Body of pancreas (tissue), 4 donors: ENCODE results near the gene BEND5. TPM values are rescaled to one million over a fixed set of nuclear protein-coding genes. Genes with fewer than 3 reads are reported as not detected.

Source experiments
- ATAC-seq: fragments of 150-250 bp; one replicate; pipeline ENCODE4 v1.9.1; 2016
- DNase-seq, 4 donors: peaks; one replicate each; pipeline ENCODE4 v3.0.0-alpha.2; 2019
- H3K27ac ChIP-seq, 4 donors: fragments of 200-600 bp; sonication (generic); 1 replicate in 3 of 4; 2 replicates in 1 of 4; pipeline versions ENCODE4 v1.5.1 to v1.6.1; 2016 to 2019; ENCODE audit warnings: mild to moderate bottlenecking in 1 of 4, mixed read lengths in 1 of 4, moderate library complexity in 1 of 4
- H3K27me3 ChIP-seq, 2 donors: fragments of 200-600 bp; sonication (generic); one replicate each; pipeline ENCODE4 v1.6.0; 2016; ENCODE audit warnings: mild to moderate bottlenecking in 1 of 2
- H3K36me3 ChIP-seq, 2 donors: fragments of 200-600 bp; sonication (generic); replicated peaks in 1 of 2; 2 replicates each; pipeline ENCODE4 v1.5.1; 2016; ENCODE audit warnings: low read depth in 2 of 2; ENCODE audit not compliant: insufficient read depth in 1 of 2
- H3K4me1 ChIP-seq: fragments of 200-600 bp; sonication (generic); one replicate; pipeline ENCODE4 v1.6.0; 2016
- H3K4me3 ChIP-seq, 2 donors: fragments of 200-600 bp; sonication (generic); 1 replicate in 1 of 2; 2 replicates in 1 of 2; pipeline ENCODE4 v1.5.1; 2016 to 2019
- H3K9me3 ChIP-seq, 3 donors: fragments of 200-600 bp; sonication (generic); 1 replicate in 2 of 3; 2 replicates in 1 of 3; pipeline ENCODE4 v1.5.1; 2016
- POLR2A ChIP-seq, 3 donors: fragments of 450-650 bp; IDR thresholded peaks; one replicate each; pipeline ENCODE4 v1.6.1; 2016; ENCODE audit warnings: antibody characterized with exemption in 3 of 3, mild to moderate bottlenecking in 2 of 3
- WGBS, 2 donors: methylation state at CpG; one replicate each; pipeline ENCODE4 v1.1.5; 2017; 5-methylcytosine and 5-hydroxymethylcytosine counted together
- intact Hi-C: fragments of 100-400 bp; cut with DNase I; formaldehyde crosslinking; loops from one replicate; pipeline ENCODE4 v1.15.1; 2023
- total RNA-seq, 2 donors: library from RNA; depleted of rRNA; stranded (reverse); fragments of >200 nt; gene quantifications; one replicate each; pipeline ENCODE4 v1.1.0, GENCODE V29; 2016
- TF ChIP-seq, protein P1 (sequence below), 7 experiments: fragments of 450-650 bp in 4 of 7; fragments of 200-600 bp in 3 of 7; sonication (generic) in 3 of 7; IDR thresholded peaks; one replicate each; pipeline ENCODE4 v1.5.1; 2016 to 2019; ENCODE audit warnings: antibody characterized with exemption in 7 of 7

Gene BEND5
- total RNA-seq, 2 donors from 2014 or later = 2.3 to 8.6 TPM

DNA sequence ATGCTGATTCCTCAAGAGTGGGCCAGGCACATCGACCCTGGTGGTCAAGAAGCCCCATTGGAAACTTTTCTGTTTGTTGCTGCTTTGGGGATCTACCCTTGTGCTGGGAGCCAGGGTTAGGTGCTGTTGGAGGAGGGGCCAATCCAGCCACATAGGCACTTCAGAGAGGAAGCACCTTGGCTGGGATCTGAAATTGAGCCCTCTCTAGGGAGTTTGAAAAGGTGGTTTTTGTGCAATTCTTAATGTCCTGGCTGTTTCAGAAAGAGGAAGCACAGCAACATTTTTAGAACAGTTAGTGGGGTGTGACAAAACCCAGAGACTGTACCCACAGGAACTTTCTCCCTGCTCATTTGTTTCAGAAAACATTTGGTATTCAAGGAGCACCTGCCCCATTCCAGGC lies 17.2 kb upstream of the BEND5 start:
- Histone ChIP-seq H3K4me1 (no peaks in the 10 kb centered on the region), H3K27me3 (no peaks in the 10 kb centered on the region), H3K36me3 (no peaks in the 10 kb centered on the region), H3K27ac (no peak overlapping the region), H3K9me3 (no peaks in the 10 kb centered on the region), H3K4me3 (no peak overlapping the region)
- intact Hi-C loops = no loop called here
- DNase-seq = no peak
- no peak for TF ChIP-seq POLR2A (IDR thresholded peaks at IDR 0.05)
- WGBS, 2 donors = 42 to 55% methylated on average over 1 of the region's 1 CpG
- no peak for ATAC-seq

DNA sequence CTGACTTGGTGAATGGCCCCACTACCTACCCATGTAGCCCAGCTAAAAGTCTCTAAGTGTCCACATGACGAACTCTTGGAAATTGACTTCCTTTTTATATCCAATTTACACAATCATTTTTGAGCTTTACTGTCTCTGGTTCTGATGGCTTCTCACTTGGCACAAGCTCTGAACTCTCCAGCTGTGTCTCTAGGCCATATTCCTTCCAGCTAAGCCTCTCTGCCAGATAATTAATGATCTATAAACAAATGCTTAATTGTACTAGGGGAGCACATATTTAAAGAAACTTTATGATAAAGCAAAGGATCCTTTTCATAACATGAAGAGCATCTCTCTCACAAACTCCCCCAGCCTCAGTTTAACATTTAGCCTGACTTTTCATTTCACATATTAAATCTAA lies 16.3 kb upstream of the BEND5 start:
- intact Hi-C loops = no loop called here
- Histone ChIP-seq H3K36me3 (no peaks in the 10 kb centered on the region), H3K4me3 (no peak overlapping the region), H3K27me3 (no peaks in the 10 kb centered on the region), H3K27ac (no peak overlapping the region), H3K9me3 (no peaks in the 10 kb centered on the region), H3K4me1 (no peaks in the 10 kb centered on the region)
- ATAC-seq (no peak), DNase-seq (no peak)
- WGBS, 2 donors = 55 to 58% methylated on average over 1 of the region's 1 CpG
- TF ChIP-seq, protein P1, sequence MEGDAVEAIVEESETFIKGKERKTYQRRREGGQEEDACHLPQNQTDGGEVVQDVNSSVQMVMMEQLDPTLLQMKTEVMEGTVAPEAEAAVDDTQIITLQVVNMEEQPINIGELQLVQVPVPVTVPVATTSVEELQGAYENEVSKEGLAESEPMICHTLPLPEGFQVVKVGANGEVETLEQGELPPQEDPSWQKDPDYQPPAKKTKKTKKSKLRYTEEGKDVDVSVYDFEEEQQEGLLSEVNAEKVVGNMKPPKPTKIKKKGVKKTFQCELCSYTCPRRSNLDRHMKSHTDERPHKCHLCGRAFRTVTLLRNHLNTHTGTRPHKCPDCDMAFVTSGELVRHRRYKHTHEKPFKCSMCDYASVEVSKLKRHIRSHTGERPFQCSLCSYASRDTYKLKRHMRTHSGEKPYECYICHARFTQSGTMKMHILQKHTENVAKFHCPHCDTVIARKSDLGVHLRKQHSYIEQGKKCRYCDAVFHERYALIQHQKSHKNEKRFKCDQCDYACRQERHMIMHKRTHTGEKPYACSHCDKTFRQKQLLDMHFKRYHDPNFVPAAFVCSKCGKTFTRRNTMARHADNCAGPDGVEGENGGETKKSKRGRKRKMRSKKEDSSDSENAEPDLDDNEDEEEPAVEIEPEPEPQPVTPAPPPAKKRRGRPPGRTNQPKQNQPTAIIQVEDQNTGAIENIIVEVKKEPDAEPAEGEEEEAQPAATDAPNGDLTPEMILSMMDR (IDR thresholded peaks at IDR 0.05) = no peak
- no peak for TF ChIP-seq POLR2A (IDR thresholded peaks at IDR 0.05)

DNA sequence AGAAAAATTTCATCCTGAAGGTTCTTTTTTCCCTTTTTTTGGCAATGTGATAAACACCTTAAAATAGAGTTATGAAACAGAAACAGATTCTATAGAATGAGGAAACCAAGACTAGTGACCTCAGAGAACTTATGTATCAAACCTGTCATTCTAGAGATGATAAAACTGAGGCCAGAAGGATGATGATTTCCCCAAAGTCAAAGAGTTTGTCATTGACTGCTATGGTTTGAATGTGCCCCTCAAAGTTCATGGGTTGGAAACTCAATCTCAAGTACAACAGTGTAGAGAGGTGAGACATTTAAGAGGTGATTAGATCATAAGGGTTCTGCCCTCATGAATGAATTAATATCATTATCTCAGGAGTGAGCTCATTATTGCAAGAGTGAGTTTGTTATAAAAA lies 13.7 kb upstream of the BEND5 start:
- no peak for TF ChIP-seq POLR2A (IDR thresholded peaks at IDR 0.05)
- TF ChIP-seq, protein P1 (IDR thresholded peaks at IDR 0.05) = no peak
- intact Hi-C loops = no loop called here
- no peaks in the 10 kb centered on the region for H3K27me3 ChIP-seq
- no peak overlapping the region for H3K4me3 ChIP-seq
- no peak overlapping the region for H3K27ac ChIP-seq
- H3K4me1 ChIP-seq = no peaks in the 10 kb centered on the region
- ATAC-seq (no peak), DNase-seq (no peak)
- H3K36me3 ChIP-seq = no peaks in the 10 kb centered on the region
- no peaks in the 10 kb centered on the region for H3K9me3 ChIP-seq

DNA sequence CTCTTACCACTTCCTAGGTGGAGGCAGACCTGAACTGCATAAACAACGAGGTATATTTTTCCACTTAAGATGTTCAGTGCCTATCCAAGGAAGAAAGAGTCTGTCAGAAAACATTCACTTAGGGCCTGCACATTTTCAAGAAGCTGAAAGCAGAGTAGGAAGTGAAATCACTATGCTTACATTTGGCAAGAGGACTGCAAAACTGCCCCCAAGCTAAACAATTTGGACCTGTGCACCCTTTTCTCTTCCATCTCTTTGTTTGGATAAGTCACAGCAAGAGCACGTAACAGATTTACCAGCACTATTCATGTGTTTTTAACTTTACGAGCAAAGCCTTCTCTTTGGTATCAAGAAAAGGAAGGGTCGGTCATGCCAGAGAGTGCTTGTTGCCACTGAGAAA lies 13.2 kb upstream of the BEND5 start:
- H3K9me3 ChIP-seq = no peaks in the 10 kb centered on the region
- no peaks in the 10 kb centered on the region for H3K36me3 ChIP-seq
- TF ChIP-seq, protein P1 (IDR thresholded peaks at IDR 0.05) = no peak
- TF ChIP-seq POLR2A (IDR thresholded peaks at IDR 0.05) = no peak
- WGBS, 2 donors = 85 to 86% methylated on average over 4 of the region's 4 CpGs
- no peak for ATAC-seq
- DNase-seq = no peak
- no peak overlapping the region for H3K27ac ChIP-seq
- H3K4me3 ChIP-seq = no peak overlapping the region
- no peaks in the 10 kb centered on the region for H3K27me3 ChIP-seq
- no peaks in the 10 kb centered on the region for H3K4me1 ChIP-seq
- intact Hi-C loops = no loop called here

DNA sequence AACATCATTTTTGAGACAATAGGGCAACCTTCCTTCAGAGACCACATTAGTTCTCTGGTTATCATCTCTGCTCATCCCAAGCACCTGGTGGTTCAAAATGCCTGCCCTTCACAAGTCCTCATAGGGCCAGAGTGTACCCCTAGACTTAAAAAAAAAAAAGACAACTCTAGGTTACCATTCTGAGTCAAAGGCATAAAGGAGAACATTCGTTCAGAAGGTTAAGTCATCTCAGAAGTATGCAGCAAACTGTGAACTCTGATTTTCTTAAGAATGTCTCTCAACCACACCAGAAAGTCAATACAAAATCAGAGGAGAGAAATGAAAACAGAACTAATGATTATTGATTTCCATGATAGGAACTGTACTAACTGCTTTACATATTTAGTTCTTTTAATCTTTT lies 9.2 kb upstream of the BEND5 start:
- no peak for DNase-seq
- 79 to 82% methylated on average over 1 of the region's 1 CpG for WGBS, 2 donors
- no peaks in the 10 kb centered on the region for H3K4me1 ChIP-seq
- no peak overlapping the region for H3K4me3 ChIP-seq
- no peak overlapping the region for H3K27ac ChIP-seq
- H3K27me3 ChIP-seq = no peaks in the 10 kb centered on the region
- no peak for ATAC-seq
- H3K36me3 ChIP-seq = no peaks in the 10 kb centered on the region
- TF ChIP-seq, protein P1 (IDR thresholded peaks at IDR 0.05) = no peak
- TF ChIP-seq POLR2A (IDR thresholded peaks at IDR 0.05) = no peak
- intact Hi-C loops = no loop called here
- H3K9me3 ChIP-seq = no peaks in the 10 kb centered on the region
